Measurements from ENCODE around the gene FARSA.

DNA sequence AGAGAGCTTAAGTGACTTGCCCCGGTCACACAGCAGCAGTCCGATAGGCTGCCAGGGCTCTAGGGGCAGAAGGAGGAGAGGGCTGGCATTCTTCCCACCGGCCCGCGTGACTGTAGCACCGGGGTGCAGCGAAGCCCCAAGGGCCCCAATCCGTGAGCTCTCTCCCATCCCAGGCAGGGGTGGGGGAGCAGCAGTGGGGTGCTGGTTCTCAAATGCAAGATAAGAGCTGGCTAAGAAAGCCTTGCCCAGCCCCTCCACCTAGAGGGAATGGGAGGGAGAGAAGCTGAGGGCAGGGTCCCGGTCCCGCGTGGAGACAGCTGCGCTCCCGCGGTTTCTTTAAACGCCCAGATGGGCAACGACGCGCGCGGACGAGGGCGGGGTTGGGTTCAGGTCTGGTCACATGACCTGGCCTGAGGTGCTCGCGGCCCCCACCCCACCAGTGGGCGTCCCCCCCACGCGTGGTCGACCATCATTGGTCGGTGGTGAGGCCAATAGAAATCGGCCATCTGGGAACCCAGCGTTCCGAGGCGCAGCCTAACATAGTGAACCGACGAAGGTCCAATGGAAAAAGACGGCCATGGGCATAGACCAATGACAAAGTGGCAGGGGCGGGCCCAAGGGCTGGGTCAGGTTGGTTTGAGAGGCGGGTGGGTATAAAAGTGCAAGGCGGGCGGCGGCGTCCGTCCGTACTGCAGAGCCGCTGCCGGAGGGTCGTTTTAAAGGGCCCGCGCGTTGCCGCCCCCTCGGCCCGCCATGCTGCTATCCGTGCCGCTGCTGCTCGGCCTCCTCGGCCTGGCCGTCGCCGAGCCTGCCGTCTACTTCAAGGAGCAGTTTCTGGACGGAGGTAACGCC lies 4.6 kb upstream of the FARSA start, which contains the start of gene CALR:
- TF ChIP-seq, protein P1, sequence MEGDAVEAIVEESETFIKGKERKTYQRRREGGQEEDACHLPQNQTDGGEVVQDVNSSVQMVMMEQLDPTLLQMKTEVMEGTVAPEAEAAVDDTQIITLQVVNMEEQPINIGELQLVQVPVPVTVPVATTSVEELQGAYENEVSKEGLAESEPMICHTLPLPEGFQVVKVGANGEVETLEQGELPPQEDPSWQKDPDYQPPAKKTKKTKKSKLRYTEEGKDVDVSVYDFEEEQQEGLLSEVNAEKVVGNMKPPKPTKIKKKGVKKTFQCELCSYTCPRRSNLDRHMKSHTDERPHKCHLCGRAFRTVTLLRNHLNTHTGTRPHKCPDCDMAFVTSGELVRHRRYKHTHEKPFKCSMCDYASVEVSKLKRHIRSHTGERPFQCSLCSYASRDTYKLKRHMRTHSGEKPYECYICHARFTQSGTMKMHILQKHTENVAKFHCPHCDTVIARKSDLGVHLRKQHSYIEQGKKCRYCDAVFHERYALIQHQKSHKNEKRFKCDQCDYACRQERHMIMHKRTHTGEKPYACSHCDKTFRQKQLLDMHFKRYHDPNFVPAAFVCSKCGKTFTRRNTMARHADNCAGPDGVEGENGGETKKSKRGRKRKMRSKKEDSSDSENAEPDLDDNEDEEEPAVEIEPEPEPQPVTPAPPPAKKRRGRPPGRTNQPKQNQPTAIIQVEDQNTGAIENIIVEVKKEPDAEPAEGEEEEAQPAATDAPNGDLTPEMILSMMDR (IDR thresholded peaks at IDR 0.05), result peak in 1 of 4 experiments; percentile 45
- peak; percentile 100 for TF ChIP-seq POLR2A (IDR thresholded peaks at IDR 0.05)

All from uterus (tissue), 2 donors.